HEK293 (cell line): ENCODE data around the gene FOXP1.

Source experiments
- CTCF ChIA-PET: fragments of 350-600 bp; formaldehyde crosslinking; extraction: SDS; loops from one replicate; lab custom pipeline; 2021; ENCODE audit warnings: antibody characterized with exemption; lab: Yijun Ruan, JAX
- POLR2A ChIA-PET: fragments of 300-600 bp; formaldehyde crosslinking; extraction: SDS; loops from one replicate; lab custom pipeline; 2020; ENCODE audit warnings: antibody characterized with exemption, inconsistent platforms; lab: Yijun Ruan, JAX
- H3K27ac ChIP-seq: fragments of 200-500 bp; sonication (Bioruptor generic); 2 replicates; pipeline ENCODE4 v1.5.1; 2014; ENCODE audit warnings: low read depth, low read length, control low read depth, inconsistent platforms; ENCODE audit errors: extremely low read depth
- H3K36me3 ChIP-seq, 2 experiments: fragments of 200-500 bp in 1 of 2; sonication (Bioruptor generic) in 1 of 2; 1 replicate in 1 of 2; 2 replicates in 1 of 2; pipeline ENCODE4 v1.5.1; 2014 to 2017; ENCODE audit warnings: inconsistent platforms in 2 of 2, low read length in 2 of 2; ENCODE audit not compliant: control insufficient read depth in 2 of 2, insufficient read depth in 1 of 2
- H3K4me1 ChIP-seq: fragments of 200-500 bp; sonication (Bioruptor generic); 2 replicates; pipeline ENCODE4 v1.5.1; 2014; ENCODE audit warnings: mild to moderate bottlenecking, low read length, inconsistent platforms; ENCODE audit not compliant: control insufficient read depth, insufficient read depth
- H3K4me3 ChIP-seq: 2 replicates; pipeline ENCODE4 v1.5.1; 2011; ENCODE audit warnings: low read depth, mild to moderate bottlenecking, control low read depth, low read length, moderate library complexity
- H3K9me3 ChIP-seq: fragments of 200-500 bp; sonication (Bioruptor generic); 2 replicates; pipeline ENCODE4 v1.5.1; 2014; ENCODE audit warnings: low read depth, low read length, inconsistent platforms; ENCODE audit not compliant: control insufficient read depth, insufficient read depth
- BCL11B ChIP-seq: fragments of 450-650 bp; formaldehyde crosslinking; IDR thresholded peaks from 2 replicates; pipeline ENCODE4 v1.5.1; 2016; ENCODE audit warnings: low read depth, missing biosample characterization, missing genetic modification characterization
- HIC1 ChIP-seq: fragments of 450-650 bp; formaldehyde crosslinking; IDR thresholded peaks from 2 replicates; pipeline ENCODE4 v1.5.1; 2016; ENCODE audit warnings: missing biosample characterization, missing genetic modification characterization
- INSM2 ChIP-seq: fragments of 450-650 bp; formaldehyde crosslinking; IDR thresholded peaks from 2 replicates; pipeline ENCODE4 v1.5.1; 2016; ENCODE audit warnings: missing biosample characterization, missing genetic modification characterization
- KLF8 ChIP-seq: fragments of 450-650 bp; formaldehyde crosslinking; IDR thresholded peaks from 2 replicates; pipeline ENCODE4 v1.5.1; 2016; ENCODE audit warnings: missing biosample characterization, missing genetic modification characterization
- KLF9 ChIP-seq: fragments of 450-650 bp; formaldehyde crosslinking; IDR thresholded peaks from 2 replicates; pipeline ENCODE4 v1.5.1; 2016; ENCODE audit warnings: missing biosample characterization, missing genetic modification characterization, low read depth
- OSR2 ChIP-seq: fragments of 450-650 bp; formaldehyde crosslinking; IDR thresholded peaks from 2 replicates; pipeline ENCODE4 v1.5.1; 2016; ENCODE audit warnings: missing biosample characterization, missing genetic modification characterization
- ZBTB10 ChIP-seq: fragments of 450-650 bp; formaldehyde crosslinking; IDR thresholded peaks from 2 replicates; pipeline ENCODE4 v1.5.1; 2016; ENCODE audit warnings: missing biosample characterization, missing genetic modification characterization
- ZBTB6 ChIP-seq: fragments of 450-650 bp; formaldehyde crosslinking; IDR thresholded peaks from 2 replicates; pipeline ENCODE4 v1.5.1; 2017; ENCODE audit warnings: missing biosample characterization, missing genetic modification characterization
- ZIC2 ChIP-seq: fragments of 450-650 bp; formaldehyde crosslinking; IDR thresholded peaks from 2 replicates; pipeline ENCODE4 v1.5.1; 2016; ENCODE audit warnings: missing biosample characterization, missing genetic modification characterization
- ZNF10 ChIP-seq: fragments of 450-650 bp; formaldehyde crosslinking; IDR thresholded peaks from 2 replicates; pipeline ENCODE4 v1.5.1; 2017; ENCODE audit warnings: missing biosample characterization, missing genetic modification characterization
- ZNF169 ChIP-seq: fragments of 450-650 bp; formaldehyde crosslinking; IDR thresholded peaks from 2 replicates; pipeline ENCODE4 v1.5.1; 2016; ENCODE audit warnings: missing biosample characterization, missing genetic modification characterization
- ZNF184 ChIP-seq: fragments of 450-650 bp; IDR thresholded peaks from 2 replicates; pipeline ENCODE4 v1.5.1; 2018; ENCODE audit warnings: missing biosample characterization, mild to moderate bottlenecking, missing genetic modification characterization
- ZNF221 ChIP-seq: fragments of 450-650 bp; formaldehyde crosslinking; IDR thresholded peaks from 2 replicates; pipeline ENCODE4 v1.5.1; 2017; ENCODE audit warnings: missing biosample characterization, missing genetic modification characterization, borderline replicate concordance
- ZNF266 ChIP-seq: fragments of 450-650 bp; formaldehyde crosslinking; IDR thresholded peaks from 2 replicates; pipeline ENCODE4 v1.5.1; 2016; ENCODE audit warnings: missing biosample characterization, missing genetic modification characterization, low read depth
- ZNF280C ChIP-seq: fragments of 450-650 bp; formaldehyde crosslinking; IDR thresholded peaks from 2 replicates; pipeline ENCODE4 v1.5.1; 2016; ENCODE audit warnings: missing biosample characterization, missing genetic modification characterization
- ZNF335 ChIP-seq: fragments of 450-650 bp; formaldehyde crosslinking; conservative IDR thresholded peaks from 2 replicates; pipeline ENCODE4 v1.5.1; 2016; ENCODE audit warnings: missing biosample characterization, missing genetic modification characterization
- ZNF354C ChIP-seq: fragments of 450-650 bp; formaldehyde crosslinking; IDR thresholded peaks from 2 replicates; pipeline ENCODE4 v1.5.1; 2016; ENCODE audit warnings: missing biosample characterization, missing genetic modification characterization, low read depth, borderline replicate concordance
- ZNF433 ChIP-seq: fragments of 450-650 bp; formaldehyde crosslinking; IDR thresholded peaks from 2 replicates; pipeline ENCODE4 v1.5.1; 2016; ENCODE audit warnings: missing biosample characterization, missing genetic modification characterization, low read depth

The FOXP1 gene

GRCh38 chr3:71252466-71252865, 331.1 kb downstream of the FOXP1 start:
- no peaks in the 10 kb centered on the region for H3K36me3 ChIP-seq
- no peak overlapping the region for H3K27ac ChIP-seq
- TF ChIP-seq HIC1 (tag by site-specific recombination) (no peak), ZNF433 (no peak), ZNF266 (tag by site-specific recombination) (no peak), ZNF280C (tag by site-specific recombination) (no peak), ZNF354C (tag by site-specific recombination) (no peak), ZBTB10 (tag by site-specific recombination) (no peak), OSR2 (tag by site-specific recombination) (no peak), ZNF169 (tag by site-specific recombination) (no peak), ZNF335 (no peak), ZNF221 (no peak), ZIC2 (tag by site-specific recombination) (no peak), KLF8 (tag by site-specific recombination) (no peak), BCL11B (tag by site-specific recombination) (no peak), ZBTB6 (no peak), ZNF10 (no peak), KLF9 (tag by site-specific recombination) (no peak), INSM2 (tag by site-specific recombination) (no peak), ZNF184 (no peak)
- H3K9me3 ChIP-seq, result no peaks in the 10 kb centered on the region
- no peaks in the 10 kb centered on the region for H3K4me1 ChIP-seq
- ChIA-PET CTCF (no interaction called here), POLR2A (no interaction called here)
- H3K4me3 ChIP-seq, result no peak overlapping the region
